H1 (cell line): Measurements from ENCODE around the gene SCN3B. TPM values are rescaled to one million over a fixed set of nuclear protein-coding genes. Genes with fewer than 3 reads are reported as not detected.

Experiments used
- CTCF ChIA-PET: fragments of 300-600 bp; sonication (Branson Sonifier 250); formaldehyde crosslinking; loops from one replicate; lab custom pipeline; 2021; ENCODE audit not compliant: partially characterized antibody; lab: Charles Lee
- POLR2A ChIA-PET: fragments of 300-600 bp; sonication (Branson Sonifier 250); formaldehyde crosslinking; loops from one replicate; lab custom pipeline; 2021; ENCODE audit warnings: inconsistent platforms; ENCODE audit not compliant: partially characterized antibody; lab: Charles Lee
- DNase-seq, 2 experiments: peaks; one replicate each; pipeline versions ENCODE4 v3.0.0 to v3.0.0-alpha.2; 2010 to 2022; ENCODE audit warnings: low spot score in 2 of 2, low read depth in 1 of 2, mixed read lengths in 1 of 2
- FAIRE-seq: peaks from 2 replicates; lab custom pipeline; 2011; peaks lifted over from hg19 to GRCh38; lab: Jason Lieb, UNC
- H2AFZ ChIP-seq: 2 replicates; pipeline ENCODE4 v1.8.1; 2012; ENCODE audit warnings: low read length, inconsistent platforms
- H2AK5ac ChIP-seq: 2 replicates; pipeline ENCODE4 v1.6.1; 2013; ENCODE audit warnings: low read depth, low read length
- H2BK120ac ChIP-seq: replicated peaks from 2 replicates; pipeline ENCODE3; 2013; ENCODE audit warnings: low read depth, low read length, inconsistent platforms
- H2BK12ac ChIP-seq: 2 replicates; pipeline ENCODE4 v1.6.1; 2013; ENCODE audit warnings: low read depth, low read length
- H2BK15ac ChIP-seq: 2 replicates; pipeline ENCODE4 v1.6.1; 2013; ENCODE audit warnings: low read length
- H2BK20ac ChIP-seq: 2 replicates; pipeline ENCODE4 v1.6.1; 2013; ENCODE audit warnings: low read length
- H2BK5ac ChIP-seq: 2 replicates; pipeline ENCODE4 v1.6.1; 2013; ENCODE audit warnings: low read depth, low read length
- H3K14ac ChIP-seq: 2 replicates; pipeline ENCODE4 v1.6.1; 2013; ENCODE audit warnings: inconsistent platforms; ENCODE audit not compliant: insufficient read length
- H3K18ac ChIP-seq: 2 replicates; pipeline ENCODE4 v1.6.1; 2013; ENCODE audit warnings: low read length; ENCODE audit errors: extremely low read depth
- H3K23ac ChIP-seq: 2 replicates; pipeline ENCODE4 v1.6.1; 2013; ENCODE audit warnings: inconsistent platforms; ENCODE audit not compliant: insufficient read length
- H3K23me2 ChIP-seq: 2 replicates; pipeline ENCODE4 v1.6.1; 2013; ENCODE audit warnings: low read depth, low read length
- H3K27ac ChIP-seq: 2 replicates; pipeline ENCODE4 v1.6.1; 2011; ENCODE audit warnings: low read depth, low read length, inconsistent platforms
- H3K27me3 ChIP-seq, 4 experiments: replicated peaks in 1 of 4; 1 replicate in 1 of 4; 2 replicates in 3 of 4; pipeline versions ENCODE4 v1.6.1 to v1.8.1; 2011 to 2013; ENCODE audit warnings: low read length in 3 of 4, mild to moderate bottlenecking in 3 of 4, inconsistent platforms in 2 of 4, mixed read lengths in 2 of 4, moderate library complexity in 1 of 4; ENCODE audit not compliant: control insufficient read depth in 3 of 4, insufficient read depth in 3 of 4; ENCODE audit errors: extremely low read depth in 1 of 4
- H3K36me3 ChIP-seq, 4 experiments: 2 replicates each; pipeline versions ENCODE4 v1.6.1 to v1.8.1; 2011 to 2013; ENCODE audit warnings: mild to moderate bottlenecking in 4 of 4, low read length in 3 of 4, moderate library complexity in 2 of 4, control low read depth in 1 of 4, inconsistent platforms in 1 of 4; ENCODE audit not compliant: insufficient read depth in 4 of 4, control insufficient read depth in 2 of 4
- H3K4ac ChIP-seq: replicated peaks from 2 replicates; pipeline ENCODE3; 2013; ENCODE audit warnings: low read length, low read depth, mixed read lengths, inconsistent platforms; ENCODE audit not compliant: insufficient read length
- H3K4me1 ChIP-seq, 4 experiments: replicated peaks in 1 of 4; 1 replicate in 1 of 4; 2 replicates in 3 of 4; pipeline versions ENCODE4 v1.6.1 to v1.8.1; 2011 to 2013; ENCODE audit warnings: low read length in 3 of 4, inconsistent platforms in 2 of 4, mixed read lengths in 1 of 4; ENCODE audit not compliant: insufficient read depth in 4 of 4, control insufficient read depth in 3 of 4
- H3K4me2 ChIP-seq, 2 experiments: 2 replicates each; pipeline versions ENCODE4 v1.6.1 to v1.8.1; 2011 to 2013; ENCODE audit warnings: low read depth in 2 of 2, low read length in 2 of 2, control low read depth in 1 of 2, inconsistent platforms in 1 of 2, mild to moderate bottlenecking in 1 of 2; ENCODE audit not compliant: insufficient read depth in 1 of 2
- H3K4me3 ChIP-seq, 4 experiments: fragments of 200-600, 300-600 bp in 1 of 4; sonication (generic), shearing (Covaris generic), sonication (Bioruptor Twin) in 1 of 4; 2 replicates each; pipeline versions ENCODE4 v1.5.1 to v1.8.1; 2011 to 2016; ENCODE audit warnings: low read length in 4 of 4, low read depth in 3 of 4, control low read depth in 2 of 4, inconsistent platforms in 2 of 4, mild to moderate bottlenecking in 2 of 4, mixed read lengths in 1 of 4, moderate library complexity in 1 of 4; ENCODE audit not compliant: insufficient read depth in 2 of 4; ENCODE audit errors: extremely low read depth in 1 of 4
- H3K56ac ChIP-seq: replicated peaks from 2 replicates; pipeline ENCODE3; 2013; ENCODE audit warnings: low read depth, mild to moderate bottlenecking, mixed read lengths, low read length, inconsistent platforms; ENCODE audit not compliant: insufficient read length
- H3K79me1 ChIP-seq: 2 replicates; pipeline ENCODE4 v1.6.1; 2013; ENCODE audit warnings: low read depth, low read length, control low read depth
- H3K79me2 ChIP-seq, 2 experiments: 2 replicates each; pipeline versions ENCODE4 v1.6.1 to v1.8.1; 2012 to 2013; ENCODE audit warnings: low read length in 2 of 2, mild to moderate bottlenecking in 2 of 2, inconsistent platforms in 1 of 2; ENCODE audit not compliant: insufficient read depth in 2 of 2, control insufficient read depth in 1 of 2
- H3K9ac ChIP-seq, 4 experiments: replicated peaks in 1 of 4; 1 replicate in 1 of 4; 2 replicates in 3 of 4; pipeline versions ENCODE4 v1.6.1 to v1.8.1; 2011 to 2013; ENCODE audit warnings: low read depth in 3 of 4, low read length in 3 of 4, control low read depth in 2 of 4, mild to moderate bottlenecking in 2 of 4, moderate library complexity in 2 of 4, inconsistent platforms in 1 of 4; ENCODE audit errors: extremely low read depth in 1 of 4
- H3K9me3 ChIP-seq, 2 experiments: 2 replicates each; pipeline versions ENCODE4 v1.6.1 to v1.8.1; 2012 to 2013; ENCODE audit warnings: mild to moderate bottlenecking in 2 of 2, moderate library complexity in 2 of 2, control low read depth in 1 of 2, inconsistent platforms in 1 of 2, low read depth in 1 of 2, low read length in 1 of 2, mixed read lengths in 1 of 2; ENCODE audit not compliant: insufficient read depth in 2 of 2
- H4K20me1 ChIP-seq, 2 experiments: replicated peaks in 1 of 2; 2 replicates each; pipeline versions ENCODE3 to v1.8.1; 2011 to 2013; ENCODE audit warnings: inconsistent platforms in 2 of 2, low read length in 2 of 2, mild to moderate bottlenecking in 1 of 2; ENCODE audit not compliant: insufficient read depth in 2 of 2, control insufficient read depth in 1 of 2
- H4K5ac ChIP-seq: 2 replicates; pipeline ENCODE4 v1.6.1; 2013; ENCODE audit warnings: low read length, low read depth, mixed read lengths, inconsistent platforms; ENCODE audit not compliant: insufficient read length
- H4K8ac ChIP-seq: 2 replicates; pipeline ENCODE4 v1.8.0; 2013; ENCODE audit warnings: mild to moderate bottlenecking, moderate library complexity, low read length, inconsistent platforms; ENCODE audit not compliant: insufficient read depth; ENCODE audit errors: extremely low read depth
- H4K91ac ChIP-seq: replicated peaks from 2 replicates; pipeline ENCODE3; 2013; ENCODE audit warnings: low read length, mixed read lengths, inconsistent platforms; ENCODE audit not compliant: insufficient read length
- CBX5 ChIP-seq: fragments of 300-800, 300-1000 bp; sonication (generic); IDR thresholded peaks from 2 replicates; pipeline ENCODE4 v1.7.1; 2016; ENCODE audit warnings: antibody characterized with exemption, low read length, low read depth
- NRF1 ChIP-seq: IDR thresholded peaks from 2 replicates; pipeline ENCODE4 v1.6.1; 2011; ENCODE audit warnings: mild to moderate bottlenecking, low read depth, low read length, improper control_type of control experiment
- RAD21 ChIP-seq, 2 experiments: IDR thresholded peaks in 1 of 2; conservative IDR thresholded peaks in 1 of 2; 2 replicates each; pipeline ENCODE4 v1.6.1; 2011; ENCODE audit warnings: low read depth in 2 of 2, low read length in 2 of 2, improper control_type of control experiment in 1 of 2, inconsistent platforms in 1 of 2, mild to moderate bottlenecking in 1 of 2, moderate library complexity in 1 of 2
- WGBS, 2 experiments: shearing (Covaris generic) in 1 of 2; methylation state at CpG; one replicate each; pipeline versions ENCODE4 v1.1.6 to v1.1.7; 2013 to 2015; ENCODE audit warnings: low lambda C conversion rate in 2 of 2, mixed read lengths in 2 of 2, inconsistent platforms in 1 of 2, low coverage in 1 of 2, missing lambda C conversion rate in 1 of 2; ENCODE audit not compliant: insufficient replicate concordance in 2 of 2, insufficient coverage in 1 of 2, insufficient read length in 1 of 2; ENCODE audit errors: extremely low coverage in 1 of 2, missing lambda C conversion rate in 1 of 2; 5-methylcytosine and 5-hydroxymethylcytosine counted together
- polyA plus RNA-seq, 7 experiments: library from polyadenylated mRNA; depleted of rRNA in 3 of 7; stranded (reverse) in 5 of 7; unstranded in 2 of 7; fragments of >200 nt in 5 of 7; fragments of 200-250 nt in 2 of 7; gene quantifications; 1 replicate in 5 of 7; 2 replicates in 1 of 7; 4 replicates in 1 of 7; pipeline versions ENCODE4 v1.2.1 to v1.2.3, GENCODE V29; 2011 to 2013; ENCODE audit warnings: missing spikeins in 2 of 7, mixed read lengths in 2 of 7
- total RNA-seq: library from RNA; stranded (reverse); fragmentation: NEBNext Ultra II Directional; extraction: Animal tissue kit (Norgen Biotek cat#: 25700); gene quantifications from 2 replicates; pipeline ENCODE4 v1.2.1, GENCODE V29; 2021
- TF ChIP-seq, protein P1 (sequence below), 3 experiments: IDR thresholded peaks; 1 replicate in 2 of 3; 2 replicates in 1 of 3; pipeline versions ENCODE4 v1.5.1 to v1.6.1; 2011; ENCODE audit warnings: low read length in 3 of 3, mild to moderate bottlenecking in 3 of 3, inconsistent platforms in 2 of 3, low read depth in 1 of 3, moderate library complexity in 1 of 3; ENCODE audit not compliant: insufficient read depth in 1 of 3; ENCODE audit errors: control extremely low read depth in 1 of 3

SCN3B gene
- total and polyA plus RNA-seq, 2 of the 8 experiments (the other 6 are each of a cell fraction or from before 2014, with no cell fraction given) = 0.67 to 1.1 TPM

DNA sequence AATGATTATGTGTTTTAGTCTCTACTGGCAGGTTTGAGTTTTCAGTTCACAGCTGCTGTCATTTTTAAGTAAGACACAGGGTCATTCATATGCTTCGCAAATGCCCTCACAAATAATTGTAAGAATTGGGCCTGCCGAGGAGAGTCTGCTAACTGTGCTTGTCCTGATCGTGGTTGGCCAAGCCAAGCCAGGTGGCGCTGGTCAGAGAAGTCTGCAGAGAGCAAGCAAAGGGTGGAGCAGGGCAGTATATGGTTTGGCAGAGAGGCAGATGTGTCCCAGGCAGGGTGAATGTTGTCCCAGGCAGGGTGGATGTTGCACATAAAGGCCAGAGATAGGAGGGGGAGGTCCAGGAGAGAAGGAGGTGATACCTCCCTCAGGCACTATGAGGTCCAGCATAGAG, 52.7 kb downstream of the SCN3B start:
- no peak overlapping the region for H3K23ac ChIP-seq
- H3K27ac ChIP-seq = no peak overlapping the region
- H3K23me2 ChIP-seq = no peaks in the 10 kb centered on the region
- no peaks in the 10 kb centered on the region for H3K9me3 ChIP-seq
- ChIA-PET CTCF (interaction anchor here (0.6 to 1.9 kb wide), 8 partner anchors 11 to 1075 kb away, joined by 3 to 6 read pairs (median 3); no protein-coding TSS in a partner anchor), POLR2A (no interaction called here)
- H3K4ac ChIP-seq = no peak overlapping the region
- H3K14ac ChIP-seq = no peak overlapping the region
- peaks cover 3 to 22% (median 6%) of the 10 kb centered on the region in 4 experiments; a peak in 5 of 8 replicates for H3K36me3 ChIP-seq
- no peak overlapping the region for H4K91ac ChIP-seq
- no peak overlapping the region for H2BK15ac ChIP-seq
- H2BK20ac ChIP-seq = no peak overlapping the region
- FAIRE-seq (no peak), DNase-seq (no peak)
- no peak overlapping the region for H2AK5ac ChIP-seq
- no peaks in the 10 kb centered on the region; a peak in 1 of 7 replicates for H3K4me1 ChIP-seq
- no peak overlapping the region for H3K56ac ChIP-seq
- no peak overlapping the region for H2BK120ac ChIP-seq
- TF ChIP-seq NRF1 (no peak), RAD21 (IDR thresholded peaks at IDR 0.05 in 1 of 2, conservative IDR thresholded peaks at IDR 0.05 in 1 of 2; ENCODE audit: low read depth in 2 of 2, low read length in 2 of 2) (no peak), CBX5 (no peak)
- TF ChIP-seq, protein P1, sequence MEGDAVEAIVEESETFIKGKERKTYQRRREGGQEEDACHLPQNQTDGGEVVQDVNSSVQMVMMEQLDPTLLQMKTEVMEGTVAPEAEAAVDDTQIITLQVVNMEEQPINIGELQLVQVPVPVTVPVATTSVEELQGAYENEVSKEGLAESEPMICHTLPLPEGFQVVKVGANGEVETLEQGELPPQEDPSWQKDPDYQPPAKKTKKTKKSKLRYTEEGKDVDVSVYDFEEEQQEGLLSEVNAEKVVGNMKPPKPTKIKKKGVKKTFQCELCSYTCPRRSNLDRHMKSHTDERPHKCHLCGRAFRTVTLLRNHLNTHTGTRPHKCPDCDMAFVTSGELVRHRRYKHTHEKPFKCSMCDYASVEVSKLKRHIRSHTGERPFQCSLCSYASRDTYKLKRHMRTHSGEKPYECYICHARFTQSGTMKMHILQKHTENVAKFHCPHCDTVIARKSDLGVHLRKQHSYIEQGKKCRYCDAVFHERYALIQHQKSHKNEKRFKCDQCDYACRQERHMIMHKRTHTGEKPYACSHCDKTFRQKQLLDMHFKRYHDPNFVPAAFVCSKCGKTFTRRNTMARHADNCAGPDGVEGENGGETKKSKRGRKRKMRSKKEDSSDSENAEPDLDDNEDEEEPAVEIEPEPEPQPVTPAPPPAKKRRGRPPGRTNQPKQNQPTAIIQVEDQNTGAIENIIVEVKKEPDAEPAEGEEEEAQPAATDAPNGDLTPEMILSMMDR (IDR thresholded peaks at IDR 0.05; ENCODE audit: control extremely low read depth in 1 of 3, insufficient read depth in 1 of 3, low read depth in 1 of 3, low read length in 3 of 3) = peak in 1 of 3 experiments; percentile 7; a peak in 1 of 4 replicates
- H3K9ac ChIP-seq = no peak overlapping the region
- no peak overlapping the region for H2AFZ ChIP-seq
- no peak overlapping the region for H2BK12ac ChIP-seq
- WGBS, 2 experiments = 78% methylated on average over 4 of the region's 4 CpGs; no CpG with 5 or more reads in 1 of the 2 experiments
- no peaks in the 10 kb centered on the region for H3K27me3 ChIP-seq
- no peaks in the 10 kb centered on the region for H4K20me1 ChIP-seq
- H3K4me3 ChIP-seq = no peak overlapping the region
- H3K4me2 ChIP-seq = no peak overlapping the region
- H4K5ac ChIP-seq = no peak overlapping the region
- no peak overlapping the region for H2BK5ac ChIP-seq
- H3K79me1 ChIP-seq = no peaks in the 10 kb centered on the region
- no peak overlapping the region for H4K8ac ChIP-seq
- H3K18ac ChIP-seq = no peak overlapping the region
- no peaks in the 10 kb centered on the region for H3K79me2 ChIP-seq
